Endothelial cell of umbilical vein (primary cell): Measurements from ENCODE around the gene SORCS2. TPM values are rescaled to one million over a fixed set of nuclear protein-coding genes. Genes with fewer than 3 reads are reported as not detected.

ENCODE experiments used
- BruUV-seq: library from RNA; stranded (reverse); fragments of 400-500 nt; replicated peaks from 2 replicates; lab custom pipeline; 2021; lab: Mats Ljungman, UMichigan
- CTCF ChIA-PET: fragments of 300-600, 350-600 bp; sonication (Branson Sonifier 250); formaldehyde crosslinking; loops from one replicate; lab custom pipeline; 2021; ENCODE audit warnings: antibody characterized with exemption, inconsistent platforms; lab: Charles Lee
- POLR2A ChIA-PET: fragments of 300-600, 350-600 bp; sonication (Branson Sonifier 250); formaldehyde crosslinking; loops from one replicate; lab custom pipeline; 2021; ENCODE audit warnings: antibody characterized with exemption, inconsistent platforms; lab: Charles Lee
- DNase-seq: peaks from one replicate; pipeline ENCODE4 v3.0.0-alpha.2; 2011; ENCODE audit warnings: low read depth, low spot score
- FAIRE-seq: peaks from 2 replicates; lab custom pipeline; 2011; peaks lifted over from hg19 to GRCh38; lab: Jason Lieb, UNC
- H2AFZ ChIP-seq: 2 replicates; pipeline ENCODE4 v1.6.0; 2012; ENCODE audit warnings: low read depth, low read length, control low read depth, inconsistent platforms
- H3K27ac ChIP-seq: 2 replicates; pipeline ENCODE4 v1.5.1; 2011; ENCODE audit warnings: low read depth, mild to moderate bottlenecking, control low read depth, low read length, moderate library complexity; ENCODE audit not compliant: insufficient read depth
- H3K27me3 ChIP-seq, 2 experiments: 2 replicates each; pipeline versions ENCODE4 v1.6.0 to v1.6.1; 2011; ENCODE audit warnings: low read length in 2 of 2, mixed read lengths in 1 of 2; ENCODE audit not compliant: control insufficient read depth in 2 of 2, insufficient read depth in 2 of 2
- H3K36me3 ChIP-seq, 2 experiments: 2 replicates in 1 of 2; 3 replicates in 1 of 2; pipeline ENCODE4 v1.5.1; 2011; ENCODE audit warnings: low read length in 2 of 2, mild to moderate bottlenecking in 1 of 2, moderate library complexity in 1 of 2; ENCODE audit not compliant: control insufficient read depth in 2 of 2, insufficient read depth in 2 of 2; ENCODE audit errors: extremely low read depth in 1 of 2
- H3K4me1 ChIP-seq: 3 replicates; pipeline ENCODE4 v1.5.1; 2011; ENCODE audit warnings: mild to moderate bottlenecking, low read length; ENCODE audit not compliant: control insufficient read depth, insufficient read depth; ENCODE audit errors: extremely low read depth
- H3K4me2 ChIP-seq: 2 replicates; pipeline ENCODE4 v1.6.1; 2011; ENCODE audit warnings: low read length, control low read depth, mixed read lengths; ENCODE audit not compliant: insufficient read depth
- H3K4me3 ChIP-seq, 3 experiments: fragments of 200-600 bp in 1 of 3; sonication (generic), shearing (Covaris generic) in 1 of 3; replicated peaks in 1 of 3; 2 replicates each; pipeline ENCODE4 v1.5.1; 2011 to 2016; ENCODE audit warnings: control low read depth in 3 of 3, low read length in 3 of 3, mild to moderate bottlenecking in 2 of 3, inconsistent platforms in 1 of 3, low read depth in 1 of 3, moderate library complexity in 1 of 3; ENCODE audit not compliant: insufficient read depth in 1 of 3
- H3K79me2 ChIP-seq: 2 replicates; pipeline ENCODE4 v1.6.0; 2012; ENCODE audit warnings: low read length, inconsistent platforms; ENCODE audit not compliant: control insufficient read depth, insufficient read depth
- H3K9ac ChIP-seq: replicated peaks from 2 replicates; pipeline ENCODE3; 2011; ENCODE audit warnings: low read length, control low read depth; ENCODE audit not compliant: insufficient read depth; ENCODE audit errors: extremely low read depth
- H3K9me1 ChIP-seq: replicated peaks from 3 replicates; pipeline ENCODE4 v1.6.0; 2011; ENCODE audit warnings: mild to moderate bottlenecking, low read length; ENCODE audit not compliant: control insufficient read depth, insufficient read depth; ENCODE audit errors: extremely low read depth
- H3K9me3 ChIP-seq: replicated peaks from 2 replicates; pipeline ENCODE4 v1.5.1; 2012; ENCODE audit warnings: low read length, inconsistent platforms; ENCODE audit not compliant: control insufficient read depth, insufficient read depth
- H4K20me1 ChIP-seq: replicated peaks from 2 replicates; pipeline ENCODE3; 2011; ENCODE audit warnings: mild to moderate bottlenecking, low read length; ENCODE audit not compliant: control insufficient read depth, insufficient read depth; ENCODE audit errors: extremely low read depth
- CTCF ChIP-seq, 2 donors: IDR thresholded peaks; 1 replicate in 1 of 2; 2 replicates in 1 of 2; pipeline ENCODE4 v1.5.1; 2011; ENCODE audit warnings: low read length in 2 of 2, mild to moderate bottlenecking in 2 of 2, moderate library complexity in 2 of 2, control low read depth in 1 of 2, inconsistent platforms in 1 of 2, low read depth in 1 of 2; ENCODE audit not compliant: insufficient read depth in 1 of 2; ENCODE audit errors: extremely low read depth in 1 of 2
- EZH2 ChIP-seq: IDR thresholded peaks from 2 replicates; pipeline ENCODE4 v1.6.1; 2012; ENCODE audit warnings: borderline replicate concordance, low read depth, mild to moderate bottlenecking, moderate library complexity, low read length, inconsistent platforms; ENCODE audit not compliant: severe bottlenecking
- FOS ChIP-seq: IDR thresholded peaks from 2 replicates; pipeline ENCODE4 v1.6.1; 2011; ENCODE audit warnings: mild to moderate bottlenecking, low read length, moderate library complexity, borderline replicate concordance; ENCODE audit not compliant: insufficient read depth
- GATA2 ChIP-seq: IDR thresholded peaks from 2 replicates; pipeline ENCODE4 v1.7.0; 2011; ENCODE audit warnings: low read depth, mild to moderate bottlenecking, moderate library complexity, mixed read lengths, low read length; ENCODE audit not compliant: insufficient read length, insufficient read depth
- JUN ChIP-seq: IDR thresholded peaks from 2 replicates; pipeline ENCODE4 v1.6.1; 2011; ENCODE audit warnings: borderline replicate concordance, low read depth; ENCODE audit not compliant: insufficient read length, insufficient read depth
- MAX ChIP-seq: IDR thresholded peaks from 2 replicates; pipeline ENCODE4 v1.6.1; 2011; ENCODE audit not compliant: insufficient read depth, insufficient read length
- MYC ChIP-seq: IDR thresholded peaks from one replicate; pipeline ENCODE4 v1.6.1; 2011; ENCODE audit warnings: mild to moderate bottlenecking, low read depth, low read length
- POLR2A ChIP-seq: IDR thresholded peaks from 2 replicates; pipeline ENCODE4 v1.6.1; 2012; ENCODE audit warnings: low read depth, mild to moderate bottlenecking, control low read depth, low read length
- POLR2AphosphoS5 ChIP-seq: IDR thresholded peaks from 2 replicates; pipeline ENCODE4 v1.6.1; 2012; ENCODE audit warnings: low read depth, mild to moderate bottlenecking, control low read depth, low read length, moderate library complexity; ENCODE audit not compliant: insufficient read depth
- dilution Hi-C: fragments of 300-500 bp; cut with MboI; formaldehyde crosslinking; loops from one replicate; pipeline ENCODE4 v1.15.0; 2019; ENCODE audit warnings: low sequenced_read_pairs; ENCODE audit not compliant: extremely low pct_ligation_motif_present
- intact Hi-C: fragments of 100-400 bp; cut with micrococcal nuclease; formaldehyde crosslinking; loops from one replicate; pipeline ENCODE4 v1.10.0; 2022
- polyA plus RNA-seq, 4 experiments: library from polyadenylated mRNA; depleted of rRNA in 3 of 4; stranded (reverse) in 3 of 4; unstranded in 1 of 4; fragments of >200 nt; gene quantifications; 2 replicates each; pipeline versions ENCODE4 v1.2.1 to v1.2.3, GENCODE V29; 2011 to 2012; ENCODE audit warnings: missing spikeins in 1 of 4
- total RNA-seq: library from RNA; stranded (reverse); gene quantifications from 2 replicates; pipeline ENCODE4 v1.2.3, GENCODE V29; 2021

SORCS2 gene
- total and polyA plus RNA-seq, 2 donors (not counting 3 experiments of a cell fraction or from before 2014, with no cell fraction given): not detected

GRCh38 chr4:7235030-7235380 lies 42.7 kb downstream of the SORCS2 start:
- DNase-seq: no peak
- no peaks in the 10 kb centered on the region for H3K27me3 ChIP-seq
- no peak overlapping the region for H3K27ac ChIP-seq
- intact Hi-C loops: no loop called here
- H3K36me3 ChIP-seq: no peaks in the 10 kb centered on the region
- H3K4me3 ChIP-seq: no peak overlapping the region
- FAIRE-seq: no peak
- POLR2A ChIA-PET: no interaction called here
- no TSS peak for BruUV-seq
- no peak overlapping the region for H3K4me2 ChIP-seq
- TF ChIP-seq POLR2A (no peak), EZH2 (no peak), POLR2AphosphoS5 (no peak), CTCF (IDR thresholded peaks at IDR 0.05; ENCODE audit: extremely low read depth in 1 of 2, insufficient read depth in 1 of 2, low read depth in 1 of 2, low read length in 2 of 2) (no peak), GATA2 (no peak), MAX (no peak)
- dilution Hi-C loops: no loop called here
- H2AFZ ChIP-seq: no peak overlapping the region
- H3K9me3 ChIP-seq: no peaks in the 10 kb centered on the region
- no peak overlapping the region for H3K9ac ChIP-seq
- CTCF ChIA-PET: no interaction called here
- no peaks in the 10 kb centered on the region for H3K4me1 ChIP-seq
- H3K9me1 ChIP-seq: no peaks in the 10 kb centered on the region
- no peaks in the 10 kb centered on the region for H3K79me2 ChIP-seq
- no peaks in the 10 kb centered on the region for H4K20me1 ChIP-seq

GRCh38 chr4:7236847-7237246 lies 44.5 kb downstream of the SORCS2 start:
- intact Hi-C loops (no loop called here), dilution Hi-C loops (no loop called here)
- FAIRE-seq (no peak), DNase-seq (no peak)
- Histone ChIP-seq H4K20me1 (no peaks in the 10 kb centered on the region), H3K27ac (no peak overlapping the region), H3K79me2 (no peaks in the 10 kb centered on the region), H3K4me2 (no peak overlapping the region), H3K9ac (no peak overlapping the region), H3K36me3 (no peaks in the 10 kb centered on the region), H3K4me3 (no peak overlapping the region), H2AFZ (no peak overlapping the region), H3K9me1 (no peaks in the 10 kb centered on the region), H3K9me3 (no peaks in the 10 kb centered on the region), H3K27me3 (no peaks in the 10 kb centered on the region), H3K4me1 (no peaks in the 10 kb centered on the region)
- POLR2A ChIA-PET: no interaction called here
- BruUV-seq: no TSS peak
- TF ChIP-seq GATA2 (no peak), MAX (no peak), POLR2AphosphoS5 (no peak), POLR2A (no peak), JUN (no peak), MYC (no peak), CTCF (IDR thresholded peaks at IDR 0.05; ENCODE audit: extremely low read depth in 1 of 2, insufficient read depth in 1 of 2, low read depth in 1 of 2, low read length in 2 of 2) (no peak), EZH2 (no peak), FOS (no peak)
- CTCF ChIA-PET: no interaction called here
